ENCODE data around the gene PRSS21.
A peak's percentile ranks its signal among the peaks of the same experiment; 100 is the strongest.

PRSS21 gene

GRCh38 chr16:2826591-2827373 lies 9.7 kb downstream of the PRSS21 start:
- no peak for DNase-seq

GRCh38 chr16:2827374-2827791 lies 10.3 kb downstream of the PRSS21 start:
- no peak for DNase-seq

- no peak for DNase-seq
Observed at GRCh38 chr16:2827831-2828520, 10.9 kb downstream of the PRSS21 start.

- DNase-seq, result no peak
Observed at GRCh38 chr16:2828521-2828840, 11.4 kb downstream of the PRSS21 start.

- DNase-seq, result no peak
Observed at GRCh38 chr16:2828876-2829430, 11.9 kb downstream of the PRSS21 start.

GRCh38 chr16:2829501-2830354 lies 12.7 kb downstream of the PRSS21 start, which contains the start of gene ZG16B:
TSS of gene ZG16B (plus strand) at chr16:2830303. CDS start at chr16:2830442, 139 bp downstream.
- no peak for DNase-seq

- DNase-seq, result no peak
Observed at GRCh38 chr16:2830355-2830695, 13.3 kb downstream of the PRSS21 start.

- DNase-seq, result no peak
Observed at GRCh38 chr16:2831203-2831602, 14.2 kb downstream of the PRSS21 start.

- DNase-seq, result no peak
Observed at GRCh38 chr16:2833776-2834175, 16.7 kb downstream of the PRSS21 start.

GRCh38 chr16:2834968-2835367 lies 17.9 kb downstream of the PRSS21 start:
- DNase-seq, result no peak

GRCh38 chr16:2835638-2836493 lies 18.8 kb downstream of the PRSS21 start:
- DNase-seq, result no peak

- no peak for DNase-seq
Observed at GRCh38 chr16:2836646-2837508, 19.8 kb downstream of the PRSS21 start.

GRCh38 chr16:2838928-2839327 lies 21.9 kb downstream of the PRSS21 start:
- peak; percentile 51 to 53 for DNase-seq

GRCh38 chr16:2839650-2840450 lies 22.8 kb downstream of the PRSS21 start:
- DNase-seq, result no peak

- no peak for DNase-seq
Observed at GRCh38 chr16:2840914-2841313, 23.9 kb downstream of the PRSS21 start.

- DNase-seq, result no peak
Observed at GRCh38 chr16:2841606-2842339, 24.7 kb downstream of the PRSS21 start.

GRCh38 chr16:2842340-2843000 lies 25.4 kb downstream of the PRSS21 start:
- no peak for DNase-seq

GRCh38 chr16:2843526-2843925 lies 26.5 kb downstream of the PRSS21 start:
- no peak for DNase-seq

GRCh38 chr16:2845116-2845515 lies 28.1 kb downstream of the PRSS21 start:
- DNase-seq, result no peak

All from hippocampal formation (tissue), 2 donors.